Caco-2 (cell line): ENCODE data around the gene BCAT1. TPM values are rescaled to one million over a fixed set of nuclear protein-coding genes. Genes with fewer than 3 reads are reported as not detected.

Source experiments
- BruUV-seq: library from RNA; stranded (reverse); fragments of 400-500 nt; replicated peaks from 2 replicates; lab custom pipeline; 2021; lab: Mats Ljungman, UMichigan
- CTCF ChIA-PET: fragments of 300-600 bp; sonication (Branson Sonifier 250); formaldehyde crosslinking; loops from one replicate; lab custom pipeline; 2022; ENCODE audit warnings: antibody characterized with exemption; lab: Charles Lee
- POLR2A ChIA-PET: fragments of 300-600 bp; sonication (Branson Sonifier 250); formaldehyde crosslinking; loops from one replicate; lab custom pipeline; 2022; ENCODE audit warnings: antibody characterized with exemption; lab: Charles Lee
- DNase-seq, 2 experiments: peaks; one replicate each; pipeline versions ENCODE4 v3.0.0 to v3.0.0-alpha.2; 2020 to 2022
- H3K27me3 ChIP-seq: replicated peaks from 2 replicates; pipeline ENCODE4 v1.6.0; 2011; ENCODE audit warnings: low read length; ENCODE audit not compliant: control insufficient read depth, insufficient read depth
- H3K36me3 ChIP-seq: 2 replicates; pipeline ENCODE4 v1.5.1; 2011; ENCODE audit warnings: low read length; ENCODE audit not compliant: control insufficient read depth, insufficient read depth
- H3K4me1 ChIP-seq: fragments of 250-450 bp; sonication (Bioruptor Pico); 2 replicates; pipeline ENCODE4 v1.5.1; 2020; ENCODE audit warnings: mild to moderate bottlenecking
- H3K4me3 ChIP-seq: 2 replicates; pipeline ENCODE4 v1.5.1; 2011; ENCODE audit warnings: low read depth, mild to moderate bottlenecking, control low read depth, low read length
- H3K9me3 ChIP-seq: fragments of 250-450 bp; sonication (Bioruptor Pico); 2 replicates; pipeline ENCODE4 v1.5.1; 2020; ENCODE audit warnings: mild to moderate bottlenecking, moderate library complexity
- H3K27ac Mint-ChIP-seq: one replicate; pipeline ENCODE4 v1.8.0; 2022; ENCODE audit warnings: mixed read lengths; ENCODE audit not compliant: unreplicated experiment
- H3K27me3 Mint-ChIP-seq: one replicate; pipeline ENCODE4 v1.8.0; 2022; ENCODE audit warnings: mixed read lengths; ENCODE audit not compliant: insufficient read depth, unreplicated experiment
- H3K36me3 Mint-ChIP-seq: one replicate; pipeline ENCODE4 v1.8.0; 2022; ENCODE audit warnings: mild to moderate bottlenecking, mixed read lengths; ENCODE audit not compliant: insufficient read depth, unreplicated experiment
- H3K4me1 Mint-ChIP-seq: one replicate; pipeline ENCODE4 v1.8.0; 2022; ENCODE audit warnings: low read depth, mixed read lengths; ENCODE audit not compliant: unreplicated experiment
- H3K4me3 Mint-ChIP-seq: one replicate; pipeline ENCODE4 v1.8.0; 2022; ENCODE audit warnings: mild to moderate bottlenecking, moderate library complexity, mixed read lengths; ENCODE audit not compliant: unreplicated experiment
- H3K9me3 Mint-ChIP-seq: one replicate; pipeline ENCODE4 v1.8.0; 2022; ENCODE audit warnings: mixed read lengths; ENCODE audit not compliant: unreplicated experiment
- intact Hi-C: fragments of 100-400 bp; cut with micrococcal nuclease; formaldehyde crosslinking; loops from one replicate; pipeline ENCODE4 v1.10.0; 2022; ENCODE audit not compliant: unreplicated experiment
- total RNA-seq: library from RNA; stranded (reverse); gene quantifications from 2 replicates; pipeline ENCODE4 v1.2.3, GENCODE V29; 2022
- TF ChIP-seq, protein P1 (sequence below), 2 experiments: fragments of 200-600 bp in 1 of 2; IDR thresholded peaks; 1 replicate in 1 of 2; 2 replicates in 1 of 2; pipeline versions ENCODE4 v1.5.1 to v1.8.0; 2011 to 2022; ENCODE audit warnings: antibody characterized with exemption in 1 of 2, control low read depth in 1 of 2, inconsistent platforms in 1 of 2, low read depth in 1 of 2, low read length in 1 of 2, mild to moderate bottlenecking in 1 of 2, moderate library complexity in 1 of 2; ENCODE audit not compliant: insufficient read depth in 1 of 2, severe bottlenecking in 1 of 2, unreplicated experiment in 1 of 2

BCAT1 gene
- total RNA-seq, 1 experiment from 2014 or later: 432 TPM

GRCh38 chr12:24952389-24952788, 3.5 kb upstream of the BCAT1 start:
- no peaks in the 10 kb centered on the region for H3K36me3 ChIP-seq
- H3K9me3 ChIP-seq: no peaks in the 10 kb centered on the region
- ChIA-PET POLR2A (no interaction called here), CTCF (interaction anchor here (0.6 kb wide), 1 partner anchor 794 kb away, joined by 3 read pairs; no protein-coding TSS in a partner anchor)
- no peak overlapping the region for H3K4me3 Mint-ChIP-seq
- H3K4me1 Mint-ChIP-seq: peaks cover 17% of the 10 kb centered on the region
- peaks cover 18% of the 10 kb centered on the region for H3K9me3 Mint-ChIP-seq
- TF ChIP-seq, protein P1, sequence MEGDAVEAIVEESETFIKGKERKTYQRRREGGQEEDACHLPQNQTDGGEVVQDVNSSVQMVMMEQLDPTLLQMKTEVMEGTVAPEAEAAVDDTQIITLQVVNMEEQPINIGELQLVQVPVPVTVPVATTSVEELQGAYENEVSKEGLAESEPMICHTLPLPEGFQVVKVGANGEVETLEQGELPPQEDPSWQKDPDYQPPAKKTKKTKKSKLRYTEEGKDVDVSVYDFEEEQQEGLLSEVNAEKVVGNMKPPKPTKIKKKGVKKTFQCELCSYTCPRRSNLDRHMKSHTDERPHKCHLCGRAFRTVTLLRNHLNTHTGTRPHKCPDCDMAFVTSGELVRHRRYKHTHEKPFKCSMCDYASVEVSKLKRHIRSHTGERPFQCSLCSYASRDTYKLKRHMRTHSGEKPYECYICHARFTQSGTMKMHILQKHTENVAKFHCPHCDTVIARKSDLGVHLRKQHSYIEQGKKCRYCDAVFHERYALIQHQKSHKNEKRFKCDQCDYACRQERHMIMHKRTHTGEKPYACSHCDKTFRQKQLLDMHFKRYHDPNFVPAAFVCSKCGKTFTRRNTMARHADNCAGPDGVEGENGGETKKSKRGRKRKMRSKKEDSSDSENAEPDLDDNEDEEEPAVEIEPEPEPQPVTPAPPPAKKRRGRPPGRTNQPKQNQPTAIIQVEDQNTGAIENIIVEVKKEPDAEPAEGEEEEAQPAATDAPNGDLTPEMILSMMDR (IDR thresholded peaks at IDR 0.05; ENCODE audit: insufficient read depth in 1 of 2, low read depth in 1 of 2, low read length in 1 of 2, severe bottlenecking in 1 of 2, unreplicated experiment in 1 of 2): no peak
- intact Hi-C loops: no loop called here
- H3K4me3 ChIP-seq: no peak overlapping the region
- peaks cover 10% of the 10 kb centered on the region for H3K36me3 Mint-ChIP-seq
- peaks cover 3% of the 10 kb centered on the region; the same call in 1 of the 2 replicates for H3K4me1 ChIP-seq
- no TSS peak for BruUV-seq
- no peaks in the 10 kb centered on the region for H3K27me3 ChIP-seq
- H3K27ac Mint-ChIP-seq: no peak overlapping the region
- no peak for DNase-seq
- H3K27me3 Mint-ChIP-seq: no peaks in the 10 kb centered on the region

DNA sequence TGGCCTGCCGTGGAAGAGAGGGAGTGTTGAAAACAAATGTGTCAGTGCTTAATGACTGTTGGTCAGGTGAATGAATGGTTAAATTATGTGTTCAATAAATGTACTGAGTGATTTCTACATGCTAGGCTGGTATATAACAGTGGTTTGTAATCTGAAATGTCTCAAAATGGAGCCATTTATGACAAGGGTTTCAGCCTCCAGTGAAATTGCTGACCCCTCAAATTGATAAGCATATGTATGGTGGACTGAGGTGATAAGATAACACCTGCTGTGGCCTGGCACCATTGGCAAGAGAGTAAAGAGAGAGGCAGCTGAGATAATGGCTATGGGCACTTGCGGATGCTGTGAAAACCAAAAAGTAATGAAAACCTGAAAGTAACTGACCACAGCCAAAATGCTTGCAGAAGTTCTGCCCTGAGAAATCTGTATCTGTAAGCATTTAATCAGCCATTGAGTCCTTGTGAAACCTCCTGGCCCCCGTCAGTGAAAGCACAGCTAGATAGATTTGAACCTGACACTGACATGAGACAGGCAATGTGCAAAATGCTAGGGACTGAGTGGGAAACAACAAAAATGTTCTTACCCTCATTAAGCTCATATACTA, 1.4 kb upstream of the BCAT1 start:
- DNase-seq: no peak
- peaks cover 25% of the 10 kb centered on the region for H3K4me1 Mint-ChIP-seq
- H3K36me3 ChIP-seq: no peaks in the 10 kb centered on the region
- peaks cover 12% of the 10 kb centered on the region for H3K9me3 Mint-ChIP-seq
- H3K4me1 ChIP-seq: peaks cover 14% of the 10 kb centered on the region
- H3K27ac Mint-ChIP-seq: peak overlapping the region; percentile 99
- no TSS peak for BruUV-seq
- H3K27me3 Mint-ChIP-seq: no peaks in the 10 kb centered on the region
- no peak overlapping the region for H3K4me3 ChIP-seq
- intact Hi-C loops: no loop called here
- CTCF ChIA-PET: no interaction called here
- TF ChIP-seq, protein P1 (IDR thresholded peaks at IDR 0.05; ENCODE audit: insufficient read depth in 1 of 2, low read depth in 1 of 2, low read length in 1 of 2, severe bottlenecking in 1 of 2, unreplicated experiment in 1 of 2): no peak
- H3K9me3 ChIP-seq: no peaks in the 10 kb centered on the region
- peaks cover 25% of the 10 kb centered on the region for H3K36me3 Mint-ChIP-seq
- POLR2A ChIA-PET: no interaction called here
- H3K4me3 Mint-ChIP-seq: peak overlapping the region; percentile 81
- no peaks in the 10 kb centered on the region for H3K27me3 ChIP-seq

DNA sequence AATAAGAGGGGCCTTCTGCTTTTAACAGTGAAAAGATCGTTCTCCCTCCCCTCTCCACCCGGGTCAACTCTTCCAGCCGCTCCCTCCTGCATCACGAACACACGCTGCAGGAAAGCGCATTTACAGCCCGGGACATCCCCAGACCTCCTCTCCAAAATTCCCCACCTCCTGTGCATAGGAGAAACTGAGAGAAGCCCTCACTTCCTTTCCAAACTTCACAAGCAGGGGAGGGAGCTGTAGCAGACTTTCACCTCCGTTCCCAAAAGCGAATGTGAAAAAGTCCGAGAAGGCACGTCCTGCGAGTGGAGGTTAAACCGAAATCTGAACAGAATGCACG, 513 bp downstream of the BCAT1 start:
- H3K4me1 Mint-ChIP-seq: peaks cover 28% of the 10 kb centered on the region
- ChIA-PET CTCF (no interaction called here), POLR2A (interaction anchor here (0.6 to 1.2 kb wide), 2 partner anchors 37 to 60 kb away, joined by 3 to 4 read pairs; no protein-coding TSS in a partner anchor)
- Histone ChIP-seq H3K4me3 (peak overlapping the region; percentile 59), H3K27me3 (no peaks in the 10 kb centered on the region), H3K4me1 (peaks cover 27% of the 10 kb centered on the region), H3K9me3 (no peaks in the 10 kb centered on the region), H3K36me3 (no peaks in the 10 kb centered on the region)
- intact Hi-C loops: no loop called here
- TF ChIP-seq, protein P1 (IDR thresholded peaks at IDR 0.05; ENCODE audit: insufficient read depth in 1 of 2, low read depth in 1 of 2, low read length in 1 of 2, severe bottlenecking in 1 of 2, unreplicated experiment in 1 of 2): no peak
- peak overlapping the region; percentile 99 for H3K27ac Mint-ChIP-seq
- H3K9me3 Mint-ChIP-seq: no peaks in the 10 kb centered on the region
- H3K4me3 Mint-ChIP-seq: peak overlapping the region; percentile 81
- peak in 1 of 2 experiments; percentile 26 for DNase-seq
- no TSS peak for BruUV-seq
- peaks cover 44% of the 10 kb centered on the region for H3K36me3 Mint-ChIP-seq
- no peaks in the 10 kb centered on the region for H3K27me3 Mint-ChIP-seq
